NK-92 (cell line): Measurements from ENCODE around the gene JOSD2.

Experiments
- DNase-seq: peaks from one replicate; lab custom pipeline; 2025; ENCODE audit not compliant: unreplicated experiment; lab: John Stamatoyannopoulos, UW

Gene JOSD2

GRCh38 chr19:50496189-50497021 lies 14.6 kb downstream of the JOSD2 start:
- no peak for DNase-seq

GRCh38 chr19:50495020-50495531 lies 15.9 kb downstream of the JOSD2 start:
- DNase-seq: no peak

GRCh38 chr19:50494186-50495019 lies 16.6 kb downstream of the JOSD2 start:
- no peak for DNase-seq

GRCh38 chr19:50493171-50493570 lies 17.8 kb downstream of the JOSD2 start:
- DNase-seq: no peak

GRCh38 chr19:50492303-50493052 lies 18.5 kb downstream of the JOSD2 start:
- DNase-seq: no peak

GRCh38 chr19:50490991-50491472 lies 20.0 kb downstream of the JOSD2 start:
- DNase-seq: no peak

- DNase-seq: no peak
These were observed 20.6 kb downstream of the JOSD2 start for GRCh38 chr19:50490411-50490811.

GRCh38 chr19:50489461-50490011 lies 21.5 kb downstream of the JOSD2 start:
- DNase-seq: no peak

- no peak for DNase-seq
These were observed 22.4 kb downstream of the JOSD2 start for GRCh38 chr19:50488389-50489194.

GRCh38 chr19:50486823-50487515 lies 24.0 kb downstream of the JOSD2 start:
- no peak for DNase-seq

GRCh38 chr19:50485284-50485955 lies 25.6 kb downstream of the JOSD2 start:
- DNase-seq: no peak

GRCh38 chr19:50482916-50483315 lies 28.1 kb downstream of the JOSD2 start:
- DNase-seq: no peak

GRCh38 chr19:50482271-50482855 lies 28.6 kb downstream of the JOSD2 start:
- no peak for DNase-seq

- no peak for DNase-seq
These were observed 29.4 kb downstream of the JOSD2 start for GRCh38 chr19:50481351-50482149.

- no peak for DNase-seq
These were observed 30.5 kb downstream of the JOSD2 start for GRCh38 chr19:50480281-50481111.

- DNase-seq: no peak
These were observed 31.2 kb downstream of the JOSD2 start for GRCh38 chr19:50479761-50480251.
